Thymus (tissue), 11 donors: ENCODE data around the gene SEC22C. TPM values are rescaled to one million over a fixed set of nuclear protein-coding genes. Genes with fewer than 3 reads are reported as not detected.
"Not testable (repeated sequence)": the region's sequence is repeated elsewhere in the genome, so short reads cannot be mapped to it uniquely, and the experiment has no call there.

ENCODE experiments used
- DNase-seq, 9 donors: peaks; one replicate each; pipeline ENCODE4 v3.0.0-alpha.2; 2013; ENCODE audit warnings: low spot score in 9 of 9, low read depth in 6 of 9, missing footprints in 1 of 9
- H3K27ac ChIP-seq, 2 donors: one replicate each; pipeline ENCODE4 v1.5.1; 2013; ENCODE audit warnings: control low read depth in 1 of 2, low read depth in 1 of 2, low read length in 1 of 2, mild to moderate bottlenecking in 1 of 2, moderate library complexity in 1 of 2
- H3K27me3 ChIP-seq, 2 donors: one replicate each; pipeline ENCODE4 v1.5.1; 2013; ENCODE audit warnings: low read length in 1 of 2; ENCODE audit not compliant: control insufficient read depth in 2 of 2, insufficient read depth in 1 of 2
- H3K36me3 ChIP-seq, 2 donors: one replicate each; pipeline ENCODE4 v1.5.1; 2013; ENCODE audit warnings: low read length in 1 of 2, mild to moderate bottlenecking in 1 of 2, moderate library complexity in 1 of 2; ENCODE audit not compliant: control insufficient read depth in 2 of 2, insufficient read depth in 2 of 2
- H3K4me1 ChIP-seq, 2 donors: one replicate each; pipeline ENCODE4 v1.5.1; 2013; ENCODE audit warnings: low read length in 2 of 2; ENCODE audit not compliant: control insufficient read depth in 2 of 2, insufficient read depth in 2 of 2
- H3K4me3 ChIP-seq, 2 donors: one replicate each; pipeline ENCODE4 v1.5.1; 2013; ENCODE audit warnings: low read length in 2 of 2, control low read depth in 1 of 2, mild to moderate bottlenecking in 1 of 2
- H3K9me3 ChIP-seq, 2 donors: one replicate each; pipeline ENCODE4 v1.5.1; 2013; ENCODE audit warnings: low read length in 1 of 2, mild to moderate bottlenecking in 1 of 2; ENCODE audit not compliant: control insufficient read depth in 2 of 2, insufficient read depth in 1 of 2
- WGBS: extraction: QIAGEN DNeasy Blood & Tissue Kit; methylation state at CpG from one replicate; pipeline ENCODE4 v1.1.7; 2013; 5-methylcytosine and 5-hydroxymethylcytosine counted together
- polyA plus RNA-seq: library from polyadenylated mRNA; stranded (reverse); fragments of 200-250 nt; gene quantifications from one replicate; pipeline ENCODE4 v1.2.3, GENCODE V29; 2013
- total RNA-seq: library from RNA; stranded (reverse); fragments of 120-200 nt; gene quantifications from one replicate; pipeline ENCODE4 v1.2.4, GENCODE V29; 2013
- donor health status: healthy.

SEC22C gene
- total and polyA plus RNA-seq, 2 donors = 20.9 to 24.9 TPM

GRCh38 chr3:42589382-42590109 is 7.8 kb upstream of the SEC22C start:
- Histone ChIP-seq H3K36me3 (peaks cover 6 to 16% of the 10 kb centered on the region in 2 donors), H3K9me3 (no peaks in the 10 kb centered on the region), H3K27ac (no peak overlapping the region), H3K4me1 (peaks cover 5 to 15% of the 10 kb centered on the region in 2 donors), H3K27me3 (no peaks in the 10 kb centered on the region), H3K4me3 (no peak overlapping the region)
- 98% methylated on average over 20 of the region's 20 CpGs for WGBS
- DNase-seq = no peak

- WGBS = 86% methylated on average over 5 of the region's 5 CpGs
- H3K36me3 ChIP-seq = peaks cover under 1 to 8% of the 10 kb centered on the region in 2 donors
- no peak for DNase-seq
- H3K9me3 ChIP-seq = no peaks in the 10 kb centered on the region
- H3K4me1 ChIP-seq = peaks cover 5 to 15% of the 10 kb centered on the region in 2 donors
- H3K27me3 ChIP-seq = no peaks in the 10 kb centered on the region
- no peak overlapping the region for H3K4me3 ChIP-seq
- H3K27ac ChIP-seq = no peak overlapping the region
These were observed 6.9 kb upstream of the SEC22C start for GRCh38 chr3:42588625-42589024.

- H3K9me3 ChIP-seq = no peaks in the 10 kb centered on the region
- H3K36me3 ChIP-seq = peaks cover 0 to 4% of the 10 kb centered on the region in 2 donors
- H3K27me3 ChIP-seq = no peaks in the 10 kb centered on the region
- H3K27ac ChIP-seq = peak overlapping the region; percentile 81 to 88
- WGBS = 1% methylated on average over 3 of the region's 3 CpGs
- peaks cover 7 to 14% of the 10 kb centered on the region in 2 donors for H3K4me1 ChIP-seq
- no peak for DNase-seq
- peak overlapping the region; percentile 68 to 80 for H3K4me3 ChIP-seq
These were observed 805 bp upstream of the SEC22C start for GRCh38 chr3:42582474-42583070.

GRCh38 chr3:42581400-42581708 is 413 bp downstream of the SEC22C start:
- 2% methylated on average over 11 of the region's 11 CpGs for whole genome bisulfite sequencing

GRCh38 chr3:42579346-42579745 is 2.4 kb downstream of the SEC22C start:
- not testable (repeated sequence) for H3K27me3 ChIP-seq, H3K36me3 ChIP-seq, H3K9me3 ChIP-seq, DNase-seq, H3K4me3 ChIP-seq, H3K27ac ChIP-seq
- H3K4me1 ChIP-seq = peaks cover 7 to 14% of the 10 kb centered on the region in 2 donors
- 99% methylated on average over 4 of the region's 4 CpGs for WGBS

More at GRCh38 chr3:42581400-42581708, 413 bp downstream of the SEC22C start:
- Histone ChIP-seq H3K4me3 (peak overlapping the region; percentile 68 to 80), H3K9me3 (no peaks in the 10 kb centered on the region), H3K27me3 (no peaks in the 10 kb centered on the region), H3K36me3 (peaks cover 0 to 4% of the 10 kb centered on the region in 2 donors), H3K27ac (peak overlapping the region; percentile 64 to 81), H3K4me1 (peaks cover 7 to 14% of the 10 kb centered on the region in 2 donors)
- no peak for DNase-seq

- no peak overlapping the region for H3K4me3 ChIP-seq
- WGBS = 99% methylated on average over 4 of the region's 4 CpGs
- H3K27me3 ChIP-seq = no peaks in the 10 kb centered on the region
- no peak overlapping the region for H3K27ac ChIP-seq
- H3K36me3 ChIP-seq = peaks cover 8% of the 10 kb centered on the region in 2 donors
- peaks cover 7 to 11% of the 10 kb centered on the region in 2 donors for H3K4me1 ChIP-seq
- DNase-seq = no peak
- peaks cover 0 to 4% of the 10 kb centered on the region in 2 donors for H3K9me3 ChIP-seq
These were observed 3.7 kb downstream of the SEC22C start for GRCh38 chr3:42578054-42578453.

- Histone ChIP-seq H3K9me3 (peaks cover 0 to 4% of the 10 kb centered on the region in 2 donors), H3K27me3 (no peaks in the 10 kb centered on the region), H3K36me3 (peaks cover 9 to 11% of the 10 kb centered on the region in 2 donors), H3K4me3 (no peak overlapping the region), H3K4me1 (no peaks in the 10 kb centered on the region), H3K27ac (no peak overlapping the region)
- DNase-seq = no peak
These were observed 6.5 kb downstream of the SEC22C start for GRCh38 chr3:42575137-42575741.

- peaks cover 0 to 4% of the 10 kb centered on the region in 2 donors for H3K9me3 ChIP-seq
- H3K4me3 ChIP-seq = no peak overlapping the region
- WGBS = 80% methylated on average over 3 of the region's 3 CpGs
- H3K36me3 ChIP-seq = peaks cover 16 to 27% of the 10 kb centered on the region in 2 donors
- no peaks in the 10 kb centered on the region for H3K27me3 ChIP-seq
- DNase-seq = peak in 2 of 9 donors; percentile 28 to 38
- no peaks in the 10 kb centered on the region for H3K4me1 ChIP-seq
- H3K27ac ChIP-seq = no peak overlapping the region
These were observed 9.5 kb downstream of the SEC22C start for GRCh38 chr3:42572278-42572677.

GRCh38 chr3:42569593-42570142 is 12.1 kb downstream of the SEC22C start:
- Histone ChIP-seq H3K27ac (no peak overlapping the region), H3K4me1 (no peaks in the 10 kb centered on the region), H3K36me3 (peaks cover 30 to 50% of the 10 kb centered on the region in 2 donors), H3K4me3 (no peak overlapping the region), H3K27me3 (no peaks in the 10 kb centered on the region), H3K9me3 (peaks cover 0 to under 1% of the 10 kb centered on the region in 2 donors)
- no peak for DNase-seq
- over 99% methylated on average over 2 of the region's 2 CpGs for WGBS
